Keratinocyte (primary cell): ENCODE results near the gene RSPRY1. TPM values are rescaled to one million over a fixed set of nuclear protein-coding genes. Genes with fewer than 3 reads are reported as not detected.

Source experiments
- DNase-seq: peaks from one replicate; pipeline ENCODE4 v3.0.0-alpha.2; 2011; ENCODE audit warnings: low read depth, missing footprints, low spot score
- FAIRE-seq: peaks from 2 replicates; lab custom pipeline; 2011; peaks lifted over from hg19 to GRCh38; lab: Jason Lieb, UNC
- H2AFZ ChIP-seq: 2 replicates; pipeline ENCODE4 v1.6.0; 2012; ENCODE audit warnings: low read length, control low read depth, inconsistent platforms; ENCODE audit not compliant: control insufficient read depth
- H3K27ac ChIP-seq: 2 replicates; pipeline ENCODE4 v1.5.1; 2011; ENCODE audit warnings: low read length; ENCODE audit not compliant: control insufficient read depth, insufficient read depth
- H3K27me3 ChIP-seq: 3 replicates; pipeline ENCODE4 v1.6.0; 2011; ENCODE audit warnings: low read length; ENCODE audit not compliant: control insufficient read depth, insufficient read depth; ENCODE audit errors: extremely low read depth
- H3K36me3 ChIP-seq, 2 experiments: 2 replicates in 1 of 2; 3 replicates in 1 of 2; pipeline ENCODE4 v1.5.1; 2011; ENCODE audit warnings: low read length in 2 of 2, mild to moderate bottlenecking in 1 of 2; ENCODE audit not compliant: control insufficient read depth in 2 of 2, insufficient read depth in 2 of 2; ENCODE audit errors: extremely low read depth in 1 of 2
- H3K4me1 ChIP-seq: 3 replicates; pipeline ENCODE4 v1.5.1; 2011; ENCODE audit warnings: low read length; ENCODE audit not compliant: control insufficient read depth, insufficient read depth; ENCODE audit errors: extremely low read depth
- H3K4me2 ChIP-seq: 3 replicates; pipeline ENCODE4 v1.6.0; 2011; ENCODE audit warnings: low read depth, low read length; ENCODE audit not compliant: control insufficient read depth, insufficient read depth; ENCODE audit errors: extremely low read depth
- H3K4me3 ChIP-seq, 3 experiments: fragments of 200-600 bp in 1 of 3; sonication (generic) in 1 of 3; 2 replicates in 2 of 3; 3 replicates in 1 of 3; pipeline ENCODE4 v1.5.1; 2011 to 2016; ENCODE audit warnings: low read length in 3 of 3, mild to moderate bottlenecking in 3 of 3, control low read depth in 2 of 3, inconsistent platforms in 1 of 3, low read depth in 1 of 3, mixed read lengths in 1 of 3, mixed run types in 1 of 3, moderate library complexity in 1 of 3; ENCODE audit not compliant: control insufficient read depth in 2 of 3, insufficient read depth in 2 of 3; ENCODE audit errors: extremely low read depth in 1 of 3
- H3K79me2 ChIP-seq: 2 replicates; pipeline ENCODE4 v1.6.0; 2012; ENCODE audit warnings: low read length; ENCODE audit not compliant: control insufficient read depth, insufficient read depth
- H3K9ac ChIP-seq: 3 replicates; pipeline ENCODE4 v1.6.0; 2011; ENCODE audit warnings: low read length; ENCODE audit not compliant: control insufficient read depth, insufficient read depth; ENCODE audit errors: extremely low read depth
- H3K9me1 ChIP-seq: 3 replicates; pipeline ENCODE4 v1.6.0; 2011; ENCODE audit warnings: low read length; ENCODE audit not compliant: control insufficient read depth, insufficient read depth; ENCODE audit errors: extremely low read depth
- H3K9me3 ChIP-seq: 2 replicates; pipeline ENCODE4 v1.5.1; 2012; ENCODE audit warnings: low read depth, low read length; ENCODE audit not compliant: control insufficient read depth
- H4K20me1 ChIP-seq: 3 replicates; pipeline ENCODE4 v1.6.0; 2011; ENCODE audit warnings: low read length; ENCODE audit not compliant: control insufficient read depth, insufficient read depth; ENCODE audit errors: extremely low read depth
- EZH2 ChIP-seq: IDR thresholded peaks from one replicate; pipeline ENCODE4 v1.6.1; 2012; ENCODE audit warnings: inconsistent platforms, mild to moderate bottlenecking, low read length, moderate library complexity
- dilution Hi-C: fragments of 300-500 bp; cut with MboI; formaldehyde crosslinking; loops from one replicate; pipeline ENCODE4 v1.7.0; 2020; ENCODE audit warnings: low sequenced_read_pairs; ENCODE audit not compliant: extremely low pct_ligation_motif_present
- polyA plus RNA-seq, 5 experiments: library from polyadenylated mRNA; depleted of rRNA in 3 of 5; stranded (reverse) in 3 of 5; stranded (forward) in 1 of 5; unstranded in 1 of 5; fragments of >200 nt; gene quantifications; 1 replicate in 1 of 5; 2 replicates in 3 of 5; 3 replicates in 1 of 5; pipeline versions ENCODE4 v1.2.1 to v1.2.3, GENCODE V29; 2011 to 2012; ENCODE audit warnings: missing spikeins in 2 of 5, low read depth in 1 of 5, low replicate concordance in 1 of 5
- TF ChIP-seq, protein P1 (sequence below), 3 experiments: IDR thresholded peaks in 1 of 3; conservative IDR thresholded peaks in 1 of 3; optimal IDR thresholded peaks in 1 of 3; 2 replicates in 2 of 3; 3 replicates in 1 of 3; pipeline versions ENCODE3 to v1.5.1; 2011; ENCODE audit warnings: low read length in 3 of 3, mild to moderate bottlenecking in 3 of 3, moderate library complexity in 2 of 3, control low read depth in 1 of 3, inconsistent platforms in 1 of 3; ENCODE audit not compliant: insufficient read depth in 2 of 3; ENCODE audit errors: extremely low read depth in 1 of 3

The RSPRY1 gene
- polyA plus RNA-seq, 1 donor (not counting 4 experiments of a cell fraction or from before 2014, with no cell fraction given), result 42.2 TPM

- Histone ChIP-seq H3K27me3 (no peaks in the 10 kb centered on the region), H3K36me3 (no peaks in the 10 kb centered on the region), H3K4me2 (peak overlapping the region; percentile 27), H3K4me1 (peaks cover 65% of the 10 kb centered on the region), H3K9ac (peak overlapping the region; percentile 58), H4K20me1 (no peaks in the 10 kb centered on the region), H2AFZ (peak overlapping the region; percentile 84), H3K9me1 (peaks cover 2% of the 10 kb centered on the region), H3K9me3 (no peaks in the 10 kb centered on the region), H3K4me3 (no peak overlapping the region), H3K79me2 (no peaks in the 10 kb centered on the region), H3K27ac (peak overlapping the region; percentile 63)
- no peak for TF ChIP-seq EZH2
- TF ChIP-seq, protein P1, sequence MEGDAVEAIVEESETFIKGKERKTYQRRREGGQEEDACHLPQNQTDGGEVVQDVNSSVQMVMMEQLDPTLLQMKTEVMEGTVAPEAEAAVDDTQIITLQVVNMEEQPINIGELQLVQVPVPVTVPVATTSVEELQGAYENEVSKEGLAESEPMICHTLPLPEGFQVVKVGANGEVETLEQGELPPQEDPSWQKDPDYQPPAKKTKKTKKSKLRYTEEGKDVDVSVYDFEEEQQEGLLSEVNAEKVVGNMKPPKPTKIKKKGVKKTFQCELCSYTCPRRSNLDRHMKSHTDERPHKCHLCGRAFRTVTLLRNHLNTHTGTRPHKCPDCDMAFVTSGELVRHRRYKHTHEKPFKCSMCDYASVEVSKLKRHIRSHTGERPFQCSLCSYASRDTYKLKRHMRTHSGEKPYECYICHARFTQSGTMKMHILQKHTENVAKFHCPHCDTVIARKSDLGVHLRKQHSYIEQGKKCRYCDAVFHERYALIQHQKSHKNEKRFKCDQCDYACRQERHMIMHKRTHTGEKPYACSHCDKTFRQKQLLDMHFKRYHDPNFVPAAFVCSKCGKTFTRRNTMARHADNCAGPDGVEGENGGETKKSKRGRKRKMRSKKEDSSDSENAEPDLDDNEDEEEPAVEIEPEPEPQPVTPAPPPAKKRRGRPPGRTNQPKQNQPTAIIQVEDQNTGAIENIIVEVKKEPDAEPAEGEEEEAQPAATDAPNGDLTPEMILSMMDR (optimal IDR thresholded peaks at IDR 0.05 in 1 of 3, IDR thresholded peaks at IDR 0.05 in 1 of 3, conservative IDR thresholded peaks at IDR 0.05 in 1 of 3; ENCODE audit: extremely low read depth in 1 of 3, insufficient read depth in 2 of 3, low read length in 3 of 3), result no peak
- dilution Hi-C loops, result no loop called here
- FAIRE-seq (peak; percentile 17), DNase-seq (no peak)
Measured at GRCh38 chr16:57262841-57263540, 76.9 kb downstream of the RSPRY1 start.

- FAIRE-seq, result peak; percentile 5
Measured at GRCh38 chr16:57263541-57264351, 77.6 kb downstream of the RSPRY1 start.

More at GRCh38 chr16:57263541-57264351, 77.6 kb downstream of the RSPRY1 start:
- H3K9me3 ChIP-seq, result no peaks in the 10 kb centered on the region
- H3K9me1 ChIP-seq, result peaks cover 2% of the 10 kb centered on the region
- TF ChIP-seq EZH2, result no peak
- TF ChIP-seq, protein P1 (optimal IDR thresholded peaks at IDR 0.05 in 1 of 3, IDR thresholded peaks at IDR 0.05 in 1 of 3, conservative IDR thresholded peaks at IDR 0.05 in 1 of 3; ENCODE audit: extremely low read depth in 1 of 3, insufficient read depth in 2 of 3, low read length in 3 of 3), result no peak
- H3K4me3 ChIP-seq, result no peak overlapping the region
- DNase-seq, result no peak
- H3K4me1 ChIP-seq, result peaks cover 68% of the 10 kb centered on the region
- peak overlapping the region; percentile 63 for H3K27ac ChIP-seq
- dilution Hi-C loops, result no loop called here
- H3K36me3 ChIP-seq, result no peaks in the 10 kb centered on the region
- no peak overlapping the region for H3K9ac ChIP-seq
- H2AFZ ChIP-seq, result peak overlapping the region; percentile 84
- no peaks in the 10 kb centered on the region for H3K27me3 ChIP-seq
- H3K79me2 ChIP-seq, result no peaks in the 10 kb centered on the region
- H4K20me1 ChIP-seq, result no peaks in the 10 kb centered on the region
- H3K4me2 ChIP-seq, result no peak overlapping the region
